Panc1 (cell line): ENCODE results near the gene SLC38A10. TPM values are rescaled to one million over a fixed set of nuclear protein-coding genes. Genes with fewer than 3 reads are reported as not detected.

Experiments used
- ATAC-seq: fragments of 200-7000 bp; cut with Tn5 transposase; 2 replicates; pipeline ENCODE4 v1.9.1; 2020; ENCODE audit warnings: mild to moderate bottlenecking, moderate library complexity
- BruUV-seq: library from RNA; stranded (reverse); fragments of 400-500 nt; replicated peaks from 2 replicates; lab custom pipeline; 2021; lab: Mats Ljungman, UMichigan
- CTCF ChIA-PET: fragments of 300-600 bp; sonication (Branson Sonifier 250); formaldehyde crosslinking; loops from one replicate; lab custom pipeline; 2022; ENCODE audit warnings: antibody characterized with exemption; lab: Charles Lee
- POLR2A ChIA-PET: fragments of 300-600 bp; sonication (Branson Sonifier 250); formaldehyde crosslinking; loops from one replicate; lab custom pipeline; 2022; ENCODE audit warnings: antibody characterized with exemption; lab: Charles Lee
- DNase-seq: peaks from one replicate; pipeline ENCODE4 v3.0.0-alpha.2; 2010; ENCODE audit warnings: low read depth, low spot score
- H3K27ac ChIP-seq: 2 replicates; pipeline ENCODE4 v1.5.1; 2011; ENCODE audit warnings: mild to moderate bottlenecking, low read length, inconsistent platforms
- H3K27me3 ChIP-seq: fragments of 200-500 bp; sonication (Bioruptor generic); 2 replicates; pipeline ENCODE4 v1.6.0; 2014; ENCODE audit warnings: low read length, inconsistent platforms; ENCODE audit not compliant: control insufficient read depth, insufficient read depth
- H3K36me3 ChIP-seq: fragments of 200-500 bp; sonication (Bioruptor generic); 2 replicates; pipeline ENCODE4 v1.5.1; 2014; ENCODE audit warnings: inconsistent platforms, mild to moderate bottlenecking, low read length, moderate library complexity; ENCODE audit not compliant: control insufficient read depth, insufficient read depth
- H3K4me1 ChIP-seq: 2 replicates; pipeline ENCODE4 v1.5.1; 2011; ENCODE audit warnings: inconsistent platforms, mild to moderate bottlenecking, low read length, moderate library complexity; ENCODE audit not compliant: control insufficient read depth, insufficient read depth
- H3K4me3 ChIP-seq, 2 experiments: 2 replicates each; pipeline ENCODE4 v1.5.1; 2011 to 2012; ENCODE audit warnings: low read depth in 2 of 2, low read length in 2 of 2, mild to moderate bottlenecking in 2 of 2, inconsistent platforms in 1 of 2, moderate library complexity in 1 of 2
- H3K9me3 ChIP-seq: fragments of 200-500 bp; sonication (Bioruptor generic); 2 replicates; pipeline ENCODE4 v1.5.1; 2014; ENCODE audit warnings: low read depth, mild to moderate bottlenecking, inconsistent platforms, low read length, moderate library complexity; ENCODE audit not compliant: control insufficient read depth, insufficient read depth
- CTCF ChIP-seq: fragments of 450-650 bp; IDR thresholded peaks from 2 replicates; pipeline ENCODE4 v1.5.1; 2017; ENCODE audit warnings: mild to moderate bottlenecking
- POLR2AphosphoS5 ChIP-seq: IDR thresholded peaks from 2 replicates; pipeline ENCODE4 v1.6.1; 2012; ENCODE audit warnings: mild to moderate bottlenecking, low read depth, low read length, moderate library complexity
- REST ChIP-seq, 2 experiments: IDR thresholded peaks; 2 replicates each; pipeline ENCODE4 v1.6.1; 2011 to 2012; ENCODE audit warnings: low read depth in 2 of 2, control low read depth in 1 of 2, low read length in 1 of 2, mild to moderate bottlenecking in 1 of 2, moderate library complexity in 1 of 2; ENCODE audit not compliant: insufficient read depth in 1 of 2
- SIN3A ChIP-seq: IDR thresholded peaks from 2 replicates; pipeline ENCODE4 v1.6.1; 2012; ENCODE audit warnings: low read depth, mild to moderate bottlenecking, low read length, moderate library complexity, borderline replicate concordance; ENCODE audit not compliant: insufficient read depth
- TCF7L2 ChIP-seq: IDR thresholded peaks from 2 replicates; pipeline ENCODE4 v1.6.1; 2011; ENCODE audit warnings: mild to moderate bottlenecking, low read depth, low read length, inconsistent platforms
- in situ Hi-C: cut with HindIII; loops from 2 replicates; pipeline ENCODE4 v1.10.0; 2016; ENCODE audit warnings: low sequenced_read_pairs, low pct_unique_long_range_greater_than_20kb
- intact Hi-C: fragments of 100-400 bp; cut with micrococcal nuclease; formaldehyde crosslinking; loops from one replicate; pipeline ENCODE4 v1.10.0; 2022; ENCODE audit not compliant: unreplicated experiment
- total RNA-seq: library from RNA; stranded (reverse); gene quantifications from one replicate; pipeline ENCODE4 v1.2.1, GENCODE V29; 2021; ENCODE audit not compliant: unreplicated experiment

Gene SLC38A10
- total RNA-seq, 1 experiment from 2014 or later: 188 TPM

GRCh38 chr17:81291662-81292061 is 3.4 kb downstream of the SLC38A10 start:
- Histone ChIP-seq H3K27me3 (no peaks in the 10 kb centered on the region), H3K9me3 (no peaks in the 10 kb centered on the region), H3K4me1 (peaks cover 32% of the 10 kb centered on the region), H3K27ac (no peak overlapping the region), H3K4me3 (no peak overlapping the region), H3K36me3 (no peaks in the 10 kb centered on the region; the same call in none of the 2 replicates)
- no TSS peak for BruUV-seq
- in situ Hi-C loops: no loop called here
- intact Hi-C loops: loop anchor here (5.0 kb wide), 1 partner anchor 111 kb away; no protein-coding TSS in a partner anchor
- POLR2A ChIA-PET: interaction anchor here (0.6 kb wide), 1 partner anchor 16 kb away, joined by 6 read pairs; no protein-coding TSS in a partner anchor
- ATAC-seq (peak; percentile 71), DNase-seq (no peak)
- CTCF ChIA-PET: interaction anchor here (0.6 to 1.7 kb wide), 10 partner anchors 18 to 249 kb away, joined by 3 to 5 read pairs (median 3); partner anchors contain the start of gene BAHCC1
- TF ChIP-seq TCF7L2 (no peak), CTCF (peak; percentile 91)

- BruUV-seq: no TSS peak
- Histone ChIP-seq H3K4me3 (no peak overlapping the region), H3K27ac (no peak overlapping the region), H3K9me3 (no peaks in the 10 kb centered on the region), H3K36me3 (no peaks in the 10 kb centered on the region; the same call in none of the 2 replicates), H3K4me1 (peaks cover 24% of the 10 kb centered on the region), H3K27me3 (no peaks in the 10 kb centered on the region)
- intact Hi-C loops (loop anchor here (5.0 kb wide), 1 partner anchor 112 kb away; no protein-coding TSS in a partner anchor), in situ Hi-C loops (no loop called here)
- ChIA-PET POLR2A (no interaction called here), CTCF (interaction anchor here (0.6 kb wide), 2 partner anchors 19 to 109 kb away, joined by 4 to 6 read pairs; no protein-coding TSS in a partner anchor)
- ATAC-seq (no peak), DNase-seq (no peak)
- TF ChIP-seq TCF7L2 (no peak), POLR2AphosphoS5 (no peak), CTCF (no peak), SIN3A (no peak), REST (IDR thresholded peaks at IDR 0.05; ENCODE audit: insufficient read depth in 1 of 2, low read depth in 2 of 2, low read length in 1 of 2) (no peak)
These were observed 4.9 kb downstream of the SLC38A10 start for GRCh38 chr17:81290230-81290629.
